ENCODE measurements around the gene INHBE. TPM values are rescaled to one million over a fixed set of nuclear protein-coding genes. Genes with fewer than 3 reads are reported as not detected.

Gene INHBE
- total and polyA plus RNA-seq, 2 of the 8 experiments (the other 6 are each of a cell fraction or from before 2014, with no cell fraction given), result 10.2 to 18.8 TPM

GRCh38 chr12:57415088-57415487 lies 40.0 kb upstream of the INHBE start:
- no peak for FAIRE-seq
- CTCF ChIA-PET (ENCODE audit: partially characterized antibody), result interaction anchor here (0.8 to 1.2 kb wide), 4 partner anchors 22 to 168 kb away, joined by 3 to 4 read pairs (median 4); no protein-coding TSS in a partner anchor
- WGBS, 2 experiments (ENCODE audit: extremely low coverage in 1 of 2, insufficient coverage in 1 of 2, insufficient read length in 1 of 2, insufficient replicate concordance in 2 of 2, low coverage in 1 of 2, low lambda C conversion rate in 2 of 2, missing lambda C conversion rate in 1 of 2), result 61% methylated on average over 2 of the region's 2 CpGs; no CpG with 5 or more reads in 1 of the 2 experiments
- no peak for TF ChIP-seq RBBP5 (IDR thresholded peaks at IDR 0.05; ENCODE audit: borderline replicate concordance, low read depth, low read length)

More at GRCh38 chr12:57415088-57415487, 40.0 kb upstream of the INHBE start:
- Histone ChIP-seq H2BK15ac (ENCODE audit: low read length) (no peak overlapping the region), H2BK120ac (replicated peaks; ENCODE audit: low read depth, low read length) (no peak overlapping the region), H2AK5ac (ENCODE audit: low read depth, low read length) (no peak overlapping the region), H3K79me1 (ENCODE audit: low read depth, low read length) (peaks cover 2% of the 10 kb centered on the region; the same call in 1 of the 2 replicates), H3K56ac (replicated peaks; ENCODE audit: insufficient read length, low read depth, low read length) (no peak overlapping the region), H4K8ac (ENCODE audit: extremely low read depth, insufficient read depth, low read length) (no peak overlapping the region), H3K36me3 (ENCODE audit: control insufficient read depth in 2 of 4, insufficient read depth in 4 of 4, low read length in 3 of 4) (no peaks in the 10 kb centered on the region), H3K23ac (ENCODE audit: insufficient read length) (no peak overlapping the region), H3K4ac (replicated peaks; ENCODE audit: insufficient read length, low read depth, low read length) (no peak overlapping the region), H2BK20ac (ENCODE audit: low read length) (no peak overlapping the region), H2BK12ac (ENCODE audit: low read depth, low read length) (no peak overlapping the region), H4K20me1 (replicated peaks in 1 of 2; ENCODE audit: control insufficient read depth in 1 of 2, insufficient read depth in 2 of 2, low read length in 2 of 2) (peaks cover 0 to 3% of the 10 kb centered on the region in 2 experiments), H2AFZ (ENCODE audit: low read length) (no peak overlapping the region), H3K4me3 (ENCODE audit: extremely low read depth in 1 of 4, insufficient read depth in 2 of 4, low read depth in 3 of 4, low read length in 4 of 4) (no peak overlapping the region), H3K79me2 (ENCODE audit: control insufficient read depth in 1 of 2, insufficient read depth in 2 of 2, low read length in 2 of 2) (peaks cover 0 to 8% of the 10 kb centered on the region in 2 experiments; a peak in 1 of 4 replicates), H3K27ac (ENCODE audit: low read depth, low read length) (no peak overlapping the region), H4K5ac (ENCODE audit: insufficient read length, low read depth, low read length) (no peak overlapping the region), H3K18ac (ENCODE audit: extremely low read depth, low read length) (no peak overlapping the region), H3K14ac (ENCODE audit: insufficient read length) (no peak overlapping the region), H3K23me2 (ENCODE audit: low read depth, low read length) (no peaks in the 10 kb centered on the region), H2BK5ac (ENCODE audit: low read depth, low read length) (no peak overlapping the region), H3K9ac (replicated peaks in 1 of 4; ENCODE audit: extremely low read depth in 1 of 4, low read depth in 3 of 4, low read length in 3 of 4) (no peak overlapping the region), H3K4me1 (replicated peaks in 1 of 4; ENCODE audit: control insufficient read depth in 3 of 4, insufficient read depth in 4 of 4, low read length in 3 of 4) (no peaks in the 10 kb centered on the region; a peak in 1 of 7 replicates), H3K9me3 (ENCODE audit: insufficient read depth in 2 of 2, low read depth in 1 of 2, low read length in 1 of 2) (no peaks in the 10 kb centered on the region), H3K4me2 (ENCODE audit: insufficient read depth in 1 of 2, low read depth in 2 of 2, low read length in 2 of 2) (no peak overlapping the region), H3K27me3 (replicated peaks in 1 of 4; ENCODE audit: control insufficient read depth in 3 of 4, extremely low read depth in 1 of 4, insufficient read depth in 3 of 4, low read length in 3 of 4) (no peaks in the 10 kb centered on the region), H4K91ac (replicated peaks; ENCODE audit: insufficient read length, low read length) (no peak overlapping the region)
- DNase-seq (ENCODE audit: low read depth in 1 of 2, low spot score in 2 of 2), result no peak
- POLR2A ChIA-PET (ENCODE audit: partially characterized antibody), result interaction anchor here (0.7 to 1.7 kb wide), 7 partner anchors 10 to 121 kb away, joined by 3 to 6 read pairs (median 5); partner anchors contain the start of gene INHBE
